Neutrophil (primary cell): ENCODE data around the gene IFNLR1.
A peak's percentile ranks its signal among the peaks of the same experiment; 100 is the strongest.

Experiments used
- H3K27ac ChIP-seq: fragments of 200-600 bp; sonication (generic); 2 replicates; pipeline ENCODE4 v1.5.1; 2016; ENCODE audit warnings: mild to moderate bottlenecking, moderate library complexity
- H3K27me3 ChIP-seq: fragments of 200-600 bp; sonication (generic); 2 replicates; pipeline ENCODE4 v1.6.0; 2016; ENCODE audit warnings: mild to moderate bottlenecking
- H3K36me3 ChIP-seq: fragments of 200-600 bp; sonication (generic); 2 replicates; pipeline ENCODE4 v1.5.1; 2017
- H3K4me1 ChIP-seq, 2 experiments: fragments of 200-600 bp in 1 of 2; sonication (generic) in 1 of 2; 1 replicate in 1 of 2; 2 replicates in 1 of 2; pipeline versions ENCODE4 v1.5.1 to v1.6.1; 2013 to 2016; ENCODE audit warnings: low read depth in 1 of 2, low read length in 1 of 2, mild to moderate bottlenecking in 1 of 2, moderate library complexity in 1 of 2; ENCODE audit not compliant: control insufficient read depth in 1 of 2, insufficient read depth in 1 of 2
- H3K4me3 ChIP-seq, 2 experiments: fragments of 200-600 bp in 1 of 2; sonication (generic) in 1 of 2; 1 replicate in 1 of 2; 2 replicates in 1 of 2; pipeline ENCODE4 v1.5.1; 2013 to 2016; ENCODE audit warnings: low read depth in 1 of 2, low read length in 1 of 2, mild to moderate bottlenecking in 1 of 2, moderate library complexity in 1 of 2
- H3K9me3 ChIP-seq: fragments of 200-600 bp; sonication (generic); 2 replicates; pipeline ENCODE4 v1.5.1; 2016
- TF ChIP-seq, protein P1 (sequence below): fragments of 200-600 bp; sonication (generic); IDR thresholded peaks from 2 replicates; pipeline ENCODE4 v1.5.1; 2016; ENCODE audit warnings: antibody characterized with exemption

The IFNLR1 gene

DNA sequence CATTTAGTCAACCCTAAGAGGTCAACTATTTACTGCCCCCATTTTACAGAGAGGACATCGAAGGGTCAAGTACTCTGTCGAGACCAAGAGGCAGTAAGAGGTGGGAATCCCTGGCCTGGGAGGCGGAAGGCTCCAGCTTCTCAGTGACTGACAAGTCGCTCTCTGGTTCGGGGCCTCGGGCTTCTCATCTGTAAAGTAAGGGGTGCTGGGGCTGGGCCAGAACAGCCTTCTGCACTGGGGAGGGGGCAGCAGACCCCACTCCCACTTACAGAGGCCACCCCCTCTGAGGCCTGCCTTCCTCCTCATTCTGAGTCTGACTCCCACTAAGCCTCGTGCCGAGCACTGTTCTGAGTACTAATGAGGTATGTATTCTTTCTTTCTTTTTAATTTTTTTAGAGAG lies 17.0 kb upstream of the IFNLR1 start:
- Histone ChIP-seq H3K27ac (no peak overlapping the region), H3K4me3 (no peak overlapping the region), H3K4me1 (peaks cover 5 to 6% of the 10 kb centered on the region in 2 experiments), H3K36me3 (no peaks in the 10 kb centered on the region), H3K27me3 (peaks cover 21% of the 10 kb centered on the region), H3K9me3 (no peaks in the 10 kb centered on the region)
- TF ChIP-seq, protein P1, sequence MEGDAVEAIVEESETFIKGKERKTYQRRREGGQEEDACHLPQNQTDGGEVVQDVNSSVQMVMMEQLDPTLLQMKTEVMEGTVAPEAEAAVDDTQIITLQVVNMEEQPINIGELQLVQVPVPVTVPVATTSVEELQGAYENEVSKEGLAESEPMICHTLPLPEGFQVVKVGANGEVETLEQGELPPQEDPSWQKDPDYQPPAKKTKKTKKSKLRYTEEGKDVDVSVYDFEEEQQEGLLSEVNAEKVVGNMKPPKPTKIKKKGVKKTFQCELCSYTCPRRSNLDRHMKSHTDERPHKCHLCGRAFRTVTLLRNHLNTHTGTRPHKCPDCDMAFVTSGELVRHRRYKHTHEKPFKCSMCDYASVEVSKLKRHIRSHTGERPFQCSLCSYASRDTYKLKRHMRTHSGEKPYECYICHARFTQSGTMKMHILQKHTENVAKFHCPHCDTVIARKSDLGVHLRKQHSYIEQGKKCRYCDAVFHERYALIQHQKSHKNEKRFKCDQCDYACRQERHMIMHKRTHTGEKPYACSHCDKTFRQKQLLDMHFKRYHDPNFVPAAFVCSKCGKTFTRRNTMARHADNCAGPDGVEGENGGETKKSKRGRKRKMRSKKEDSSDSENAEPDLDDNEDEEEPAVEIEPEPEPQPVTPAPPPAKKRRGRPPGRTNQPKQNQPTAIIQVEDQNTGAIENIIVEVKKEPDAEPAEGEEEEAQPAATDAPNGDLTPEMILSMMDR = no peak

DNA sequence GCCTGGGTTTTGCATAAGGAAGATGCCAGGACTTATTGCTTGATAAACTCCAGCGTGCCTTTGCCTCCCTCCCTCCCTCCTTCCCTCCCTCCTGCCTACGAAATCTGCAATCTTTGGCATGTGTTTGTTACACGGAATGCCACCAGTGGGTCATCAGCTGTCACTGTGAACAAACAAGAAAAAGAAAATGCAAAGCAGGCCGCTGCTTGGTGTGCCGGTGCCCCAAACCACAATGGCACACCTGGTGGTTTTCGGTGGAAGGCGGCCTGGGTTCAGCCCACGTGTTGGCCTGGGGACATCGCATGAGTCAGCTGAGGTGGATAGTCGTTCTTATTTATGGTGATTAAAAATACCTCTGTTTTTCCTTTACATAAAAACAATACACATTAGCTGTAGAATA lies 16.3 kb upstream of the IFNLR1 start:
- Histone ChIP-seq H3K36me3 (no peaks in the 10 kb centered on the region), H3K27ac (no peak overlapping the region), H3K27me3 (peaks cover 21% of the 10 kb centered on the region), H3K4me1 (peaks cover 12% of the 10 kb centered on the region in 2 experiments), H3K9me3 (no peaks in the 10 kb centered on the region), H3K4me3 (no peak overlapping the region)
- TF ChIP-seq, protein P1 = no peak

DNA sequence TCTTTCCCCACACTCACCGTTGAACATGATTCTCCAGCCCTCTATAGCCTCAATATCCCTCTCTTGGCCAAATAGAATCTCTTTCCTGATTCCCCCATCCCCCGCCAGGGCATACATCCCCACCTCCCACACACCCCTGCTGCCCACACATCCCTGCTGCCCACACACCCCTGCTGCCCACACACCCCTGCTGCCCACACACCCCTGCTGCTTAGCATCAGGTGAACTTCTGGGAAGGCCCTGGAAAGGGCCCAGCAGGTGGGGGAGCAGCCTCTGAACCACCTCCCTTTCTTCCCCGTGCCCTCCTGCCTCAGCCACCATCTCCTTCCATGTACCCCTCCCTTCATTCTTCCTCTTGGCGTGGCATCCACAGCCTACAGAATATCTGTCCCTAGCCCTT lies 15.9 kb upstream of the IFNLR1 start:
- peaks cover 19% of the 10 kb centered on the region for H3K27me3 ChIP-seq
- peaks cover 16% of the 10 kb centered on the region in 2 experiments for H3K4me1 ChIP-seq
- no peaks in the 10 kb centered on the region for H3K36me3 ChIP-seq
- TF ChIP-seq, protein P1 = no peak
- H3K9me3 ChIP-seq = no peaks in the 10 kb centered on the region
- H3K27ac ChIP-seq = no peak overlapping the region
- no peak overlapping the region for H3K4me3 ChIP-seq

DNA sequence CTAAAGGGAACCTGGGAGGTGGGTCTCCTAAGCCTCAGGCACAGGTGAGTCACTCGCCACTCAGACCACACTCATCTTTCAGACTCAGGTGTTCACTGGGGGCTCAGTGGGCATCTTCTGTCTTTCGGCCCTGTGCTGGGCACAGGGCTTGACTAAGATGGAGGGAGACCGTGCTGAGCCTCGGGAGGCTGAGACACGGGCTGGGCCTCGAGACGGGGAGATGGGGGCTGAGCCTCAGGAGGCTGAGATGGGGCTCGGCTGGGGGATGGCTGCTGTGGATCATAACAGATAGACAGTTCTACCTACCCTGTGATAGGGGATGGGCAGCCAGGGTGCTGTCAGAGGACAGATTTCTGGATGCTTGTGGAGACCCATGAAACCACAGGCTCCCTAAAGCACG lies 15.5 kb upstream of the IFNLR1 start:
- Histone ChIP-seq H3K27me3 (peaks cover 15% of the 10 kb centered on the region), H3K4me3 (no peak overlapping the region), H3K36me3 (no peaks in the 10 kb centered on the region), H3K27ac (no peak overlapping the region), H3K4me1 (peaks cover 21% of the 10 kb centered on the region in 2 experiments), H3K9me3 (no peaks in the 10 kb centered on the region)
- TF ChIP-seq, protein P1 = no peak

DNA sequence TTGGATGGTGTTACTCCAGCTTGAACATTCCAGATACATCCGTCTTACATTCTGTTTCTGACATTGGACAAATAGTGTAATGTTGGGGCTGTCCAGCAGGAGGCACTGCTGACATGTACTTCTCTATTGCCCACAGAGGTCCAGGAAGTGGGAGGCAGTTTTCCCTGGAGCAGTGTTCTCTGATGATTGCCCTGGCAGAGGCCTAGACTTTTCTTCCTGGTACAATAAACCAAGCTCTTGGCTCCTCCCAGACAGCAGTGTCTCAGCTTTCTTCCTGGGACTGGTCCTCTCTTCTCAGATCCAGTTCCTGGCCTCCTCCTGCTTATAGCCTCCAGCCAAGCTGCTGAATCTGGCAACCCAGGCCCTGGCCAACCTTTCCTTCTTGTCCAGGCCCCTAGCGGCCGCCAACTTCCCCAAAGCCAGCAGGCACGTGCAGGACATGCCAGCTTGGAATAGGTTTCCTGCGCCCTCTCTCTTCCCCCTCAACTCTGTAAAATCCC lies 14.9 kb upstream of the IFNLR1 start:
- Histone ChIP-seq H3K36me3 (no peaks in the 10 kb centered on the region), H3K27ac (no peak overlapping the region), H3K4me1 (peaks cover 26% of the 10 kb centered on the region in 2 experiments), H3K4me3 (no peak overlapping the region), H3K27me3 (peaks cover 11% of the 10 kb centered on the region), H3K9me3 (no peaks in the 10 kb centered on the region)
- TF ChIP-seq, protein P1 = peak; percentile 79
